ENCODE data around the gene LCNL1.

Gene LCNL1

DNA sequence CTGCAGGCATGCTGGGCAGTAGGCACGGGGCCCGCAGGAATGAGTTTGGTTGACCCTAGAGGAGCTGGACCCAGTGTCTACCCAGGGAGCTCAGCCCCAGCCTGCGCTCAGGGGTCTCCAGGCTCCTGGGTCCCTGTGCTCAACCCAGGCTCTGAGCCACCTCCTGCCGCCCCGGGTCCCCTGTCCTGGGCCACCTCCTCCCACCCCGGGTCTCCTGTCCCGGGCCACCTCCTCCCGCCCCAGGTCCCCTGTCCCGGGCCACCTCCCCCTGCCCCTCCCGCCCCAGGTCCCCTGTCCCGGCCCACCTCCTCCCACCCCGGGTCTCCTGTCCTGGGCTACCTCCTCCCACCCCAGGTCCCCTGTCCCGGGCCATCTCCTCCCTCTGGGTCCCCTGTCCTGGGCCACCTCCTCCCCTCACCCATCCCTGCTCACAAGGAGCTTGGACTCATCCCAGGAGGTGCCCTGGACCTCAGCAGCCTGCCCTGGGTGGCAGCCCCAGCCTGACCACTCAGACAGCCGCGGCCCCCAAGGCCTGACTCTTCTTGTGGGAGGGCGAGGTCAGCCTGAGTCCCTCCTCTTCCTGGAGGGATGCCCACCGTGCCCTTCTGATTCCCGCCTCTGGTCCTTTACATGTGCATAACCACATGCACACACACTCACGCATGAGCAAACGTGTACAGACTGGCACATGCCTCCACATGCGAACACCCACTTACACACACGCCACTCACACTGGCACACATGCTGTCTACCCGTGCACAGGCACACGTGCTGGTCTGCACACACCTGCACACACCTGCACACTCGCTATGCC is 28.3 kb upstream of the LCNL1 start:
- DNase-seq = no peak
- TF ChIP-seq, protein P1, sequence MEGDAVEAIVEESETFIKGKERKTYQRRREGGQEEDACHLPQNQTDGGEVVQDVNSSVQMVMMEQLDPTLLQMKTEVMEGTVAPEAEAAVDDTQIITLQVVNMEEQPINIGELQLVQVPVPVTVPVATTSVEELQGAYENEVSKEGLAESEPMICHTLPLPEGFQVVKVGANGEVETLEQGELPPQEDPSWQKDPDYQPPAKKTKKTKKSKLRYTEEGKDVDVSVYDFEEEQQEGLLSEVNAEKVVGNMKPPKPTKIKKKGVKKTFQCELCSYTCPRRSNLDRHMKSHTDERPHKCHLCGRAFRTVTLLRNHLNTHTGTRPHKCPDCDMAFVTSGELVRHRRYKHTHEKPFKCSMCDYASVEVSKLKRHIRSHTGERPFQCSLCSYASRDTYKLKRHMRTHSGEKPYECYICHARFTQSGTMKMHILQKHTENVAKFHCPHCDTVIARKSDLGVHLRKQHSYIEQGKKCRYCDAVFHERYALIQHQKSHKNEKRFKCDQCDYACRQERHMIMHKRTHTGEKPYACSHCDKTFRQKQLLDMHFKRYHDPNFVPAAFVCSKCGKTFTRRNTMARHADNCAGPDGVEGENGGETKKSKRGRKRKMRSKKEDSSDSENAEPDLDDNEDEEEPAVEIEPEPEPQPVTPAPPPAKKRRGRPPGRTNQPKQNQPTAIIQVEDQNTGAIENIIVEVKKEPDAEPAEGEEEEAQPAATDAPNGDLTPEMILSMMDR (IDR thresholded peaks at IDR 0.05; ENCODE audit: low read depth, low read length) = no peak
- no peak overlapping the region for H3K4me3 ChIP-seq (ENCODE audit: low read depth, low read length)
- H3K36me3 ChIP-seq = no peaks in the 10 kb centered on the region
- H3K27ac ChIP-seq = no peak overlapping the region
- H3K9me3 ChIP-seq (ENCODE audit: severe bottlenecking) = no peaks in the 10 kb centered on the region
- H3K27me3 ChIP-seq (ENCODE audit: insufficient read depth, low read depth, severe bottlenecking) = no peaks in the 10 kb centered on the region

DNA sequence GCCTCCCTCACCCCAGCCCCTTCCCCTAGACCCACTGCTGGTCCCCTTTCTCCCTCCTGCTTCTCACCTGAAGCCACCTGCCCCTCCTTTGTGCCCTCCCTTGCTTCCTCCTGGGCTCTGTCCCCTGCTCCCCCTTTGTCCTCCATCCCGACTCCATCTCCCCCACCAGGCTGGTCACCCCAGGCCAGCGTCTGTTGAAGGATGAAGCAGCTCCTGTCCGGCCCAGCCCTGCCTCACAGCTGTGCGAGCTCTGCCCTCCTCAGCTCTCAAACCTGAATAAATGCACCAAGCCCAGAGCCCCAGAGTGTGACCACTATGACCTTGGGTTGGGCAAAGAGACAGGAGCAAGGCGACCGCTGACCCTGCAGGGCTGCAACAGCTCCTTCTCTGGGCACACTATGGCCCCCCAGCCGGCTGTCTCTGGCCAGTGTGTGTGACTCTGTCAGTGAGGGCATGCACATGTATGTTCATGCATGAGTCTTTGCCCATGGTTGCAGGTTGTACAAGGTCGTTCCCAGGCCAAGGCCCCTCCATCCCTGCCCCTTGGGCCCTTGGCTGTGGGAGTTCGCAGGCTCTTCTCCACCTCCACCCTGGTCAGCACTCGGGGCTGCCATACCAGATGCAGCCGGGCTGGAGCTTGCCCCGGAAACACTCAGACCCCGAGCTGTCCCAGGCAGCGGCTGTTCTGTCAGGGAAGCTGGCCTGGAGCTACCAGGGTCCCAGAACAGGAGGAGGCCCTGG is 27.4 kb upstream of the LCNL1 start:
- Histone ChIP-seq H3K36me3 (no peaks in the 10 kb centered on the region), H3K27ac (no peak overlapping the region), H3K4me3 (ENCODE audit: low read depth, low read length) (no peak overlapping the region), H3K27me3 (ENCODE audit: insufficient read depth, low read depth, severe bottlenecking) (no peaks in the 10 kb centered on the region), H3K9me3 (ENCODE audit: severe bottlenecking) (no peaks in the 10 kb centered on the region)
- no peak for DNase-seq
- TF ChIP-seq, protein P1 (IDR thresholded peaks at IDR 0.05; ENCODE audit: low read depth, low read length) = no peak

DNA sequence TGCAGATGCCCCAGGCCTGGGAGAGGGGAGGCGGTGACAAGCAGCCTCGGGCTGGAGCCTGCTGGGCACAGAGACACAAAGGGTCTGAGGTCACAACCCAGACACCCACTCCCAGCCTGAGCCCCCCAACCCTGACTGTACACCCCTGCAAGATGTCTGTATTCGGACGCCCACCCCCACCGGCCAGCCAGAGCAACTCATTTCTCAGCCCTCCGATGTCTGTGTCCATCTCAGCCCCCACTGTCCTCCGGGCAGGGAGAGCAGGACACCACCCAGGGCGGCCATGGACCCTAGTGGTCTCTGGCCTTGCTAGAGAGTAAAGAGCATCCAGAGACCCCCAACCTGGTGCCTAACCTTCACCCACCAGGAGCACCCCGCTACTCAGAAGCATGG is 26.9 kb upstream of the LCNL1 start:
- no peak overlapping the region for H3K27ac ChIP-seq
- H3K36me3 ChIP-seq = no peaks in the 10 kb centered on the region
- H3K27me3 ChIP-seq (ENCODE audit: insufficient read depth, low read depth, severe bottlenecking) = no peaks in the 10 kb centered on the region
- H3K4me3 ChIP-seq (ENCODE audit: low read depth, low read length) = no peak overlapping the region
- no peak for DNase-seq
- TF ChIP-seq, protein P1 (IDR thresholded peaks at IDR 0.05; ENCODE audit: low read depth, low read length) = no peak
- no peaks in the 10 kb centered on the region for H3K9me3 ChIP-seq (ENCODE audit: severe bottlenecking)

DNA sequence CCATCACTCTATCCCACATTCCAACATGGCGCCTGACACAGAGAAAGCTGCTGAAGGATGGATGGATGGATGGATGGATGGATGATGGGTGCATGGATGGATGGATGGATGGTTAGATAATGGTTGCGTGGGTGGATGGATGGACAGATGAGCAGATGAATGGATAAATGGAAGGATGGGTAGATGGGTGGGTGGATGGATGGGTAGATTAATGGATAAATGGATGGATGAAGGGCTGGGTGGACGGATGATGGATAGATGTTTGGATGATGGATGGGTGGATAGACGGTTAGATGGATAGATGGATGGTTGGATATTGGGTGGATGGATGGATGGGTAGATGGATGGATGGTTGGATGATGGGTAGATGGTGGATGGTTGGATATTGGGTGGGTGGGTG is 26.2 kb upstream of the LCNL1 start:
- H3K4me3 ChIP-seq (ENCODE audit: low read depth, low read length) = no peak overlapping the region
- no peaks in the 10 kb centered on the region for H3K9me3 ChIP-seq (ENCODE audit: severe bottlenecking)
- H3K27me3 ChIP-seq (ENCODE audit: insufficient read depth, low read depth, severe bottlenecking) = no peaks in the 10 kb centered on the region
- no peak for DNase-seq
- no peak overlapping the region for H3K27ac ChIP-seq
- no peaks in the 10 kb centered on the region for H3K36me3 ChIP-seq
- TF ChIP-seq, protein P1 (IDR thresholded peaks at IDR 0.05; ENCODE audit: low read depth, low read length) = no peak

DNA sequence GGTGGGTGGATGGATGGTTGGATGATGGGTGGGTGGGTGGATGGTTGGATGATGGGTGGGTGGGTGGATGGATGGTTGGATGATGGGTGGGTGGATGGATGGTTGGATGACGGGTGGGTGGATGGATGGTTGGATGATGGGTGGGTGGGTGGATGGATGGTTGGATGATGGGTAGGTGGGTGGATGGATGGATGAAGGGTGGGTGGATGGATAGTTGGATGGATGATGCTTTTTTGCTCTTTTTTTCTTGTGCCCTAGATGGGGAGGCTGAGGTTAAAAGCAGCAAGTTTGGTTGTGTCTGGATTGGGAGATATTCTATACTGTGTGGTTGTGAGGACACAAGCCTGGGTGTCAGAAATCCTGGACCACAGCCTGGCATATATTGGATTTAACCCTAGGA is 25.3 kb upstream of the LCNL1 start:
- TF ChIP-seq, protein P1 (IDR thresholded peaks at IDR 0.05; ENCODE audit: low read depth, low read length) = no peak
- Histone ChIP-seq H3K4me3 (ENCODE audit: low read depth, low read length) (no peak overlapping the region), H3K9me3 (ENCODE audit: severe bottlenecking) (no peaks in the 10 kb centered on the region), H3K27ac (no peak overlapping the region), H3K36me3 (no peaks in the 10 kb centered on the region), H3K27me3 (ENCODE audit: insufficient read depth, low read depth, severe bottlenecking) (no peaks in the 10 kb centered on the region)
- DNase-seq = no peak

Measured in WERI-Rb-1 (cell line).